Vagina (tissue), 2 donors: ENCODE measurements around the gene LSM14A. TPM values are rescaled to one million over a fixed set of nuclear protein-coding genes. Genes with fewer than 3 reads are reported as not detected.

ENCODE experiments used
- DNase-seq, 2 donors: peaks; one replicate each; pipeline ENCODE4 v3.0.0-alpha.2; 2017; ENCODE audit errors: extremely low spot score in 2 of 2
- H3K27ac ChIP-seq: fragments of 200-600 bp; sonication (generic); one replicate; pipeline ENCODE4 v1.5.1; 2019
- H3K27me3 ChIP-seq: fragments of 200-600 bp; sonication (generic); one replicate; pipeline ENCODE4 v1.5.1; 2019
- H3K36me3 ChIP-seq, 2 donors: fragments of 200-600 bp; sonication (generic); one replicate each; pipeline ENCODE4 v1.5.1; 2017 to 2019
- H3K4me1 ChIP-seq: fragments of 200-600 bp; sonication (generic); one replicate; pipeline ENCODE4 v1.5.1; 2019
- H3K4me3 ChIP-seq, 2 donors: fragments of 200-600 bp; sonication (generic); 1 replicate in 1 of 2; 2 replicates in 1 of 2; pipeline ENCODE4 v1.5.1; 2016 to 2019
- H3K9me3 ChIP-seq: fragments of 200-600 bp; sonication (generic); one replicate; pipeline ENCODE4 v1.5.1; 2019
- CTCF ChIP-seq, 3 experiments: fragments of 450-650 bp in 2 of 3; fragments of 200-600 bp in 1 of 3; sonication (generic) in 1 of 3; IDR thresholded peaks; one replicate each; pipeline ENCODE4 v1.5.1; 2017 to 2019; ENCODE audit warnings: antibody characterized with exemption in 3 of 3, mild to moderate bottlenecking in 2 of 3, moderate library complexity in 2 of 3
- POLR2A ChIP-seq, 2 donors: fragments of 450-650 bp; IDR thresholded peaks; one replicate each; pipeline ENCODE4 v1.6.1; 2017; ENCODE audit warnings: antibody characterized with exemption in 2 of 2, mild to moderate bottlenecking in 2 of 2, moderate library complexity in 2 of 2
- POLR2AphosphoS5 ChIP-seq, 2 donors: sonication (generic); formaldehyde crosslinking; IDR thresholded peaks; one replicate each; pipeline ENCODE4 v1.9.0; 2017; ENCODE audit warnings: antibody characterized with exemption in 2 of 2, mild to moderate bottlenecking in 2 of 2, low read depth in 1 of 2; ENCODE audit not compliant: insufficient read depth in 1 of 2
- intact Hi-C: fragments of 100-400 bp; cut with DNase I; formaldehyde crosslinking; loops from one replicate; pipeline ENCODE4 v1.15.1; 2023
- total RNA-seq: library from RNA; depleted of rRNA; stranded (reverse); fragments of >200 nt; gene quantifications from one replicate; pipeline ENCODE4 v1.2.3, GENCODE V29; 2016

The LSM14A gene
- total RNA-seq, 1 donor from 2014 or later: 179 TPM

DNA sequence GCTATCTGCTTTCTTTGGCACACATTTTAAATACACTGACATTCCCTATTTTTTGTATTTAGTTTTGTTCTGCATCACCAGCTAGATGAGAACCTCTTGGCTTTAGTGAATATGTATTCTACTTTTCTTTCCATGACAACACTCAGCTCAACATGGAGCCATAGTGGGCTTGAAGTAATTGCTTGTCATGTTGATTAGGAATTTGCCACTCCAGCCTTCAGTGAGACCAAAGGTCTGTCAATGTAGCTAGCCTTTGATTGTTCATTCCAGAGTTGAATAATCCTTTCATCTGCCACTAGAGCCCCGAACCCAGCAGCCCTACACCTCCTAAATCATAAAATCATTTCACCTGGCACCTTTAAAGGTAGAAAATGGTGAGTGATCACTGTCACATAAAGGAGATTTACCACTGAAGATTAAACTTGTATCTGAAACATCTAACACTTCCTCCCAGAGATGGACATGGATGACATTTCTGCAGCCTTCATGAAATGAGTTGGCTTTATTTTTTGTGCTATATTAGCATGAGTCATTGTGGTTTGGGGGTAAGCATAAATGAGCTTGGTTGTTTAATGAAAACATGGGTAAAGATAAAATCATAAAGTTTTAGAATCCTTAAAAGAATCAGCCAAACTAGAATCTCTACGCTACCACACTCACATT is 52.8 kb downstream of the LSM14A start:
- peaks cover 0 to 88% of the 10 kb centered on the region in 2 donors for H3K36me3 ChIP-seq
- intact Hi-C loops: no loop called here
- H3K4me1 ChIP-seq: no peaks in the 10 kb centered on the region
- no peaks in the 10 kb centered on the region for H3K9me3 ChIP-seq
- no peaks in the 10 kb centered on the region for H3K27me3 ChIP-seq
- no peak overlapping the region for H3K27ac ChIP-seq
- DNase-seq: no peak
- no peak overlapping the region for H3K4me3 ChIP-seq
- TF ChIP-seq CTCF (IDR thresholded peaks at IDR 0.05) (no peak), POLR2A (IDR thresholded peaks at IDR 0.05) (no peak), POLR2AphosphoS5 (IDR thresholded peaks at IDR 0.05; ENCODE audit: insufficient read depth in 1 of 2, low read depth in 1 of 2) (no peak)

- TF ChIP-seq CTCF (IDR thresholded peaks at IDR 0.05) (no peak), POLR2AphosphoS5 (IDR thresholded peaks at IDR 0.05; ENCODE audit: insufficient read depth in 1 of 2, low read depth in 1 of 2) (no peak), POLR2A (IDR thresholded peaks at IDR 0.05) (no peak)
- H3K9me3 ChIP-seq: no peaks in the 10 kb centered on the region
- H3K27me3 ChIP-seq: no peaks in the 10 kb centered on the region
- intact Hi-C loops: no loop called here
- H3K4me1 ChIP-seq: no peaks in the 10 kb centered on the region
- no peak overlapping the region for H3K27ac ChIP-seq
- no peak overlapping the region for H3K4me3 ChIP-seq
- peaks cover 0 to 88% of the 10 kb centered on the region in 2 donors for H3K36me3 ChIP-seq
- no peak for DNase-seq
Observed at GRCh38 chr19:34225659-34226015, 53.3 kb downstream of the LSM14A start.

- H3K27ac ChIP-seq: no peak overlapping the region
Observed at GRCh38 chr19:34226036-34226435, 53.7 kb downstream of the LSM14A start.

DNA sequence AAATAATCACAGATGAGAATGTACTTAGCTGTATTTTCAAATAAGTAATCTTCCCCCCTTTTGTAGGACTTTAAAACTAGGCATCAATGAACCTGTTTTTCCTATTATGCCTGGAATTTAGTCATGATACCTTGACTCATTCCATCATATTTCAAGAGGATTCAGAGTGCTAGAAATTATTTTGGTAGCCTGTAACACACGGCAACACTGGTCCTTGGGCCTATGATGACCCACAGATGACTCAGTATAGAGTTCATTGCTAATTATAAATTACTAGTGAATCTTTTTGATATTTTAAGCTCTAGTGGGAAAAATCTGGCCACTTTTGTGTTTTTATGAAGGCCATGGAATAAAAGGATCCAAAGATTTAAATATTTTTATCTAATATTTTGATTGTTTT is 56.0 kb downstream of the LSM14A start:
- no peaks in the 10 kb centered on the region for H3K27me3 ChIP-seq
- TF ChIP-seq CTCF (IDR thresholded peaks at IDR 0.05) (no peak), POLR2A (IDR thresholded peaks at IDR 0.05) (no peak), POLR2AphosphoS5 (IDR thresholded peaks at IDR 0.05; ENCODE audit: insufficient read depth in 1 of 2, low read depth in 1 of 2) (no peak)
- intact Hi-C loops: no loop called here
- H3K4me1 ChIP-seq: peaks cover 18% of the 10 kb centered on the region
- no peak for DNase-seq
- H3K27ac ChIP-seq: no peak overlapping the region
- no peak overlapping the region for H3K4me3 ChIP-seq
- H3K36me3 ChIP-seq: peaks cover 0 to 63% of the 10 kb centered on the region in 2 donors
- H3K9me3 ChIP-seq: no peaks in the 10 kb centered on the region

More at GRCh38 chr19:34226036-34226435, 53.7 kb downstream of the LSM14A start:
- H3K36me3 ChIP-seq: peaks cover 0 to 86% of the 10 kb centered on the region in 2 donors
- intact Hi-C loops: no loop called here
- TF ChIP-seq POLR2AphosphoS5 (IDR thresholded peaks at IDR 0.05; ENCODE audit: insufficient read depth in 1 of 2, low read depth in 1 of 2) (no peak), POLR2A (IDR thresholded peaks at IDR 0.05) (no peak), CTCF (IDR thresholded peaks at IDR 0.05) (no peak)
- no peaks in the 10 kb centered on the region for H3K4me1 ChIP-seq
- H3K4me3 ChIP-seq: no peak overlapping the region
- no peak for DNase-seq
- no peaks in the 10 kb centered on the region for H3K27me3 ChIP-seq
- no peaks in the 10 kb centered on the region for H3K9me3 ChIP-seq

DNA sequence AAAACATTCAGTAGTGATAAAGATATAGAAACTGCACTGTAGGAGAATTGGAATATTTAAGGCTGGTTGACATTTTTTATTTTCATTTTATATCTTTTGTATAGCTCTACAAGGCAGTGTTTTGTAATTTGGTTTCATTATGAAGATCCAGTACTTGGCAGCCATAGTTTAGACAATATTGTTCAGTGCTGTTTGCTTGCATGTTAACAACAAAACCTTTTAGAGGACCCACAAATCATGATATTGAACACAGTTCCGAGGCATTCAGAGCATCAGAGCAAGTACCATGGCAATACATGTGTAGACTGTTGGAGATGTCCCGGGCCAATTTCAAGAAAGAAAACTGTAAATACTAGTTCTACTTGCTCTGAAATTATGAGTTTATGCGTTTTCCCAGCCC is 56.5 kb downstream of the LSM14A start:
- Histone ChIP-seq H3K27ac (no peak overlapping the region), H3K36me3 (peaks cover 0 to 59% of the 10 kb centered on the region in 2 donors), H3K27me3 (no peaks in the 10 kb centered on the region), H3K4me1 (peaks cover 22% of the 10 kb centered on the region), H3K9me3 (no peaks in the 10 kb centered on the region), H3K4me3 (no peak overlapping the region)
- no peak for TF ChIP-seq CTCF (IDR thresholded peaks at IDR 0.05)
- no peak for TF ChIP-seq POLR2AphosphoS5 (IDR thresholded peaks at IDR 0.05; ENCODE audit: insufficient read depth in 1 of 2, low read depth in 1 of 2)
- DNase-seq: no peak
- intact Hi-C loops: no loop called here
